GM12878 (cell line): Measurements from ENCODE around the gene CHMP3. TPM values are rescaled to one million over a fixed set of nuclear protein-coding genes. Genes with fewer than 3 reads are reported as not detected.

Experiments used
- ATAC-seq: fragments of 200-7000 bp; cut with Tn5 transposase; 3 replicates; pipeline ENCODE4 v1.9.1; 2020; ENCODE audit warnings: mild to moderate bottlenecking, moderate library complexity
- BruUV-seq: library from RNA; stranded (reverse); fragments of 400-500 nt; replicated peaks from 2 replicates; lab custom pipeline; 2021; lab: Mats Ljungman, UMichigan
- CTCF ChIA-PET: fragments of 300-600 bp; sonication (Branson Sonifier 250); formaldehyde crosslinking; extraction: SDS; loops from one replicate; lab custom pipeline; 2021; ENCODE audit warnings: inconsistent platforms; lab: Yijun Ruan, JAX
- POLR2A ChIA-PET: fragments of 350-600 bp; formaldehyde crosslinking; extraction: SDS; loops from one replicate; lab custom pipeline; 2021; ENCODE audit warnings: inconsistent platforms; lab: Charles Lee
- RAD21 ChIA-PET: fragments of 300-600 bp; sonication (Branson Sonifier 250); formaldehyde crosslinking; loops from one replicate; lab custom pipeline; 2023; ENCODE audit warnings: antibody characterized with exemption; ENCODE audit not compliant: unreplicated experiment; lab: Charles Lee
- SMC1A ChIA-PET: fragments of 300-600 bp; sonication (Branson Sonifier 250); formaldehyde crosslinking; loops from one replicate; lab custom pipeline; 2023; ENCODE audit not compliant: unreplicated experiment, uncharacterized antibody; lab: Charles Lee
- DNase-seq: peaks from one replicate; pipeline ENCODE4 v3.0.0-alpha.2; 2011; ENCODE audit warnings: low read depth, low spot score
- FAIRE-seq: peaks from 3 replicates; lab custom pipeline; 2011; peaks lifted over from hg19 to GRCh38; lab: Jason Lieb, UNC
- H2AFZ ChIP-seq: 2 replicates; pipeline ENCODE4 v1.6.0; 2011; ENCODE audit warnings: low read depth, low read length, control low read depth; ENCODE audit not compliant: control insufficient read depth
- H3K27ac ChIP-seq: 2 replicates; pipeline ENCODE4 v1.5.1; 2011; ENCODE audit warnings: control low read depth; ENCODE audit not compliant: control insufficient read depth, insufficient read depth
- H3K27me3 ChIP-seq, 2 experiments: replicated peaks in 1 of 2; 2 replicates each; pipeline versions ENCODE4 v1.6.0 to v1.6.1; 2011; ENCODE audit warnings: low read length in 1 of 2; ENCODE audit not compliant: control insufficient read depth in 2 of 2, insufficient read depth in 2 of 2
- H3K36me3 ChIP-seq, 2 experiments: 2 replicates each; pipeline ENCODE4 v1.5.1; 2011; ENCODE audit warnings: low read length in 1 of 2; ENCODE audit not compliant: control insufficient read depth in 2 of 2, insufficient read depth in 2 of 2
- H3K4me1 ChIP-seq: 2 replicates; pipeline ENCODE4 v1.6.1; 2011; ENCODE audit warnings: mild to moderate bottlenecking, low read length, moderate library complexity, mixed read lengths; ENCODE audit not compliant: control insufficient read depth, insufficient read depth
- H3K4me2 ChIP-seq: 2 replicates; pipeline ENCODE4 v1.6.0; 2011; ENCODE audit warnings: control low read depth; ENCODE audit not compliant: control insufficient read depth, insufficient read depth
- H3K4me3 ChIP-seq: fragments of 200-600 bp; sonication (generic); 2 replicates; pipeline ENCODE4 v1.5.1; 2016
- H3K79me2 ChIP-seq: 2 replicates; pipeline ENCODE4 v1.6.0; 2011; ENCODE audit warnings: low read length; ENCODE audit not compliant: control insufficient read depth, insufficient read depth
- H3K9ac ChIP-seq: 2 replicates; pipeline ENCODE4 v1.8.0; 2011; ENCODE audit warnings: low read length, control low read depth, mixed read lengths; ENCODE audit not compliant: control insufficient read depth, insufficient read depth
- H3K9me3 ChIP-seq: replicated peaks from 3 replicates; pipeline ENCODE4 v1.5.1; 2011; ENCODE audit warnings: mild to moderate bottlenecking, low read length; ENCODE audit not compliant: control insufficient read depth, insufficient read depth
- H4K20me1 ChIP-seq: 2 replicates; pipeline ENCODE4 v1.6.0; 2011; ENCODE audit not compliant: control insufficient read depth, insufficient read depth
- ASH2L ChIP-seq: fragments of 300-600, 200-600 bp; sonication (generic); IDR thresholded peaks from 2 replicates; pipeline ENCODE4 v1.6.1; 2017; ENCODE audit warnings: low read depth, mild to moderate bottlenecking, borderline replicate concordance
- BMI1 ChIP-seq: fragments of 450-650 bp; IDR thresholded peaks from 2 replicates; pipeline ENCODE4 v1.6.1; 2016; ENCODE audit warnings: mild to moderate bottlenecking, moderate library complexity, borderline replicate concordance
- CEBPB ChIP-seq, 2 experiments: fragments of 150-350 bp in 1 of 2; IDR thresholded peaks; 2 replicates each; pipeline ENCODE4 v1.6.1; 2012 to 2014; ENCODE audit warnings: low read depth in 2 of 2, low read length in 2 of 2, borderline replicate concordance in 1 of 2, inconsistent platforms in 1 of 2
- ESRRA ChIP-seq: IDR thresholded peaks from 2 replicates; pipeline ENCODE4 v1.6.1; 2012; ENCODE audit warnings: mild to moderate bottlenecking, low read length, improper control_type of control experiment
- GATAD2B ChIP-seq: fragments of 450-650 bp; conservative IDR thresholded peaks from 2 replicates; pipeline ENCODE4 v1.6.1; 2017; ENCODE audit warnings: low read depth, mild to moderate bottlenecking, moderate library complexity
- HDAC6 ChIP-seq: fragments of 200-600 bp; sonication (generic); IDR thresholded peaks from one replicate; pipeline ENCODE4 v1.8.0; 2017; ENCODE audit warnings: antibody characterized with exemption; ENCODE audit not compliant: unreplicated experiment
- KDM1A ChIP-seq: fragments of 200-600 bp; sonication (generic); IDR thresholded peaks from 2 replicates; pipeline ENCODE4 v1.6.1; 2016; ENCODE audit warnings: borderline replicate concordance
- MLLT1 ChIP-seq: fragments of 450-650 bp; IDR thresholded peaks from 2 replicates; pipeline ENCODE4 v1.6.1; 2016; ENCODE audit warnings: mild to moderate bottlenecking
- PRDM15 ChIP-seq: fragments of 450-650 bp; formaldehyde crosslinking; IDR thresholded peaks from 2 replicates; pipeline ENCODE4 v1.4.0; 2020; ENCODE audit warnings: mild to moderate bottlenecking, moderate library complexity
- SIX5 ChIP-seq: IDR thresholded peaks from 2 replicates; pipeline ENCODE4 v1.6.1; 2011; ENCODE audit warnings: mild to moderate bottlenecking, low read depth, low read length, moderate library complexity; ENCODE audit not compliant: severe bottlenecking
- STAT3 ChIP-seq: IDR thresholded peaks from 2 replicates; pipeline ENCODE4 v1.6.1; 2011; ENCODE audit warnings: low read depth, low read length, improper control_type of control experiment
- TAF1 ChIP-seq: IDR thresholded peaks from 2 replicates; pipeline ENCODE4 v1.6.1; 2011; ENCODE audit warnings: mild to moderate bottlenecking, low read depth, low read length, borderline replicate concordance
- TBL1XR1 ChIP-seq: IDR thresholded peaks from 2 replicates; pipeline ENCODE4 v1.6.1; 2012; ENCODE audit warnings: low read depth, low read length, improper control_type of control experiment
- ZBTB4 ChIP-seq: fragments of 450-650 bp; formaldehyde crosslinking; IDR thresholded peaks from 2 replicates; pipeline ENCODE4 v1.4.0; 2022; ENCODE audit warnings: mild to moderate bottlenecking, moderate library complexity
- ZSCAN29 ChIP-seq: fragments of 450-650 bp; IDR thresholded peaks from 2 replicates; pipeline ENCODE4 v1.6.1; 2017; ENCODE audit warnings: mild to moderate bottlenecking, moderate library complexity
- WGBS: methylation state at CpG from one replicate; pipeline ENCODE4 v1.1.6; 2016; ENCODE audit warnings: low lambda C conversion rate; ENCODE audit not compliant: insufficient replicate concordance, insufficient coverage; ENCODE audit errors: missing lambda C conversion rate; 5-methylcytosine and 5-hydroxymethylcytosine counted together
- in situ Hi-C: fragments of 300-500 bp; cut with MboI; formaldehyde crosslinking; loops from 9 replicates; pipeline ENCODE4 v1.14.3; 2018; ENCODE audit warnings: mixed read lengths
- intact Hi-C: fragments of 100-400 bp; cut with micrococcal nuclease; formaldehyde crosslinking; loops from one replicate; pipeline ENCODE4 v1.14.2; 2022; ENCODE audit not compliant: unreplicated experiment
- polyA plus RNA-seq, 11 experiments: library from polyadenylated mRNA; depleted of rRNA in 4 of 11; unstranded in 6 of 11; stranded (reverse) in 5 of 11; fragments of >200 nt; fragmentation: Nextera tagmentation in 4 of 11; fragmentation: Illumina TruSeq in 1 of 11; extraction: Ambion mirVana in 4 of 11; extraction: Trizol in 1 of 11; gene quantifications; 1 replicate in 1 of 11; 2 replicates in 10 of 11; pipeline versions ENCODE4 v1.2.1 to v1.2.3, GENCODE V29; 2011 to 2016; ENCODE audit warnings: inconsistent platforms in 2 of 11, missing spikeins in 2 of 11, low read depth in 1 of 11
- total RNA-seq, 4 experiments: library from RNA; depleted of rRNA in 3 of 4; stranded (reverse); fragments of >200 nt in 3 of 4; fragmentation: Illumina TruSeq in 1 of 4; extraction: Trizol in 1 of 4; gene quantifications; 2 replicates each; pipeline versions ENCODE4 v1.2.1 to v1.2.3, GENCODE V29; 2013 to 2021
- TF ChIP-seq, protein P1 (sequence below): IDR thresholded peaks from 2 replicates; pipeline ENCODE4 v1.6.1; 2012; ENCODE audit warnings: low read depth, low read length, improper control_type of control experiment

Gene CHMP3
- total and polyA plus RNA-seq, 10 of the 15 experiments (the other 5 are each of a cell fraction or from before 2014, with no cell fraction given): 22.5 to 56.8 (median 32.5) TPM

- ATAC-seq (no peak), DNase-seq (no peak), FAIRE-seq (no peak)
- no peak overlapping the region for H3K4me2 ChIP-seq
- ChIA-PET CTCF (no interaction called here), RAD21 (no interaction called here), SMC1A (no interaction called here), POLR2A (no interaction called here)
- BruUV-seq: no TSS peak
- over 99% methylated on average over 16 of the region's 16 CpGs for WGBS
- H2AFZ ChIP-seq: no peak overlapping the region
- peaks cover 28% of the 10 kb centered on the region for H3K79me2 ChIP-seq
- no peak overlapping the region for H3K9ac ChIP-seq
- no peaks in the 10 kb centered on the region; a peak in 1 of 4 replicates for H3K36me3 ChIP-seq
- no peaks in the 10 kb centered on the region for H4K20me1 ChIP-seq
- H3K9me3 ChIP-seq: no peaks in the 10 kb centered on the region
- H3K27ac ChIP-seq: no peak overlapping the region
- no peaks in the 10 kb centered on the region for H3K4me1 ChIP-seq
- H3K4me3 ChIP-seq: no peak overlapping the region
- intact Hi-C loops: no loop called here
- in situ Hi-C loops: no loop called here
- no peaks in the 10 kb centered on the region for H3K27me3 ChIP-seq
- TF ChIP-seq SIX5 (no peak), KDM1A (no peak), GATAD2B (no peak), TBL1XR1 (no peak), ZBTB4 (CRISPR knock-in tag) (no peak), HDAC6 (no peak), ASH2L (no peak), STAT3 (no peak), CEBPB (IDR thresholded peaks at IDR 0.05; ENCODE audit: borderline replicate concordance in 1 of 2, low read depth in 2 of 2, low read length in 2 of 2) (no peak), PRDM15 (CRISPR knock-in tag) (no peak), ESRRA (no peak), BMI1 (no peak), TAF1 (no peak), MLLT1 (no peak), ZSCAN29 (no peak)
- TF ChIP-seq, protein P1, sequence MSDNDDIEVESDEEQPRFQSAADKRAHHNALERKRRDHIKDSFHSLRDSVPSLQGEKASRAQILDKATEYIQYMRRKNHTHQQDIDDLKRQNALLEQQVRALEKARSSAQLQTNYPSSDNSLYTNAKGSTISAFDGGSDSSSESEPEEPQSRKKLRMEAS: no peak
Observed at GRCh38 chr2:86556508-86556907, 6.7 kb downstream of the CHMP3 start.
